Posterior vena cava (tissue), 2 donors: ENCODE results near the gene TBC1D22A. TPM values are rescaled to one million over a fixed set of nuclear protein-coding genes. Genes with fewer than 3 reads are reported as not detected.

ENCODE experiments used
- DNase-seq: peaks from one replicate; pipeline ENCODE4 v3.0.0-alpha.2; 2020; ENCODE audit warnings: low spot score
- intact Hi-C, 2 donors: fragments of 100-400 bp; cut with DNase I; formaldehyde crosslinking; loops; one replicate each; pipeline versions ENCODE4 v1.14.1 to v1.14.2; 2022 to 2023
- total RNA-seq, 2 donors: library from RNA; stranded (reverse); fragmentation: NEBNext Ultra II Directional; extraction: Animal tissue kit (Norgen Biotek cat#: 25700); gene quantifications; one replicate each; pipeline ENCODE4 v1.2.1, GENCODE V29; 2021
- donor health status: DM: yes; HTN: yes; CAD: no.
- donor health status: DM: yes; HTN: yes; CAD: no.

Gene TBC1D22A
- total RNA-seq, 2 donors from 2014 or later, result 19.3 to 21.7 TPM

DNA sequence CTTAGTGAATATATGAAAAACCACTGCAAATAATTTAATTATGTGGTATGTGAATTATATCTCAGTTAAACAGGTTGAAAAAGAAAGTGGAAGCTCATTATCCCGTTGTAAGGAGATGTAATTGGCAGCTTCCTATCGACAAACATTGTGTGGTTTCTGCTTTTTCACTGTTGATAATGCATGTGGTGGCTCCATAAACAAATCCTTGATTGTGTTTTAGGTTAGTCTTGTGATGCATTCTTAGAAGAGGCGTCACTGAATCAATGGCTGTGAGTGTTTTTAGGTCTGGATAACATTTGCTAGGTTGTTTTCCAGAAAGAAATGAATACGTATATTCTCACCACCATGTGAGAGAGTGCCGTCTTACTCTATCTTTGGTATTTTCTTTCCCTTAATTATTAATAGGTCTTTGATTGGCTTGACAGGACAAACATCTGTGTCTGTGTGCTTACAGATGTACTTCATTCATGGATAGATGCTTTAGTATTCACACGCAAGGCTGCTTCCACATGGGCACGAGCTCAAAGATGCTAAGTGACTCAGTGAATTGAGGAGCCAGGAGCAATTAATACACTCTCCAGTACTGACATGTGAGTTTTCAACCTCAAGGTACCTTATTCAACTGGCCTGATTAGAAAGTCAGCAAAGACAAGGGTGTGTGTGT is 166.7 kb downstream of the TBC1D22A start:
- no peak for DNase-seq
- intact Hi-C loops, result no loop called here

- DNase-seq, result no peak
- intact Hi-C loops, result no loop called here
Measured at GRCh38 chr22:46929710-46930204, 167.3 kb downstream of the TBC1D22A start.

DNA sequence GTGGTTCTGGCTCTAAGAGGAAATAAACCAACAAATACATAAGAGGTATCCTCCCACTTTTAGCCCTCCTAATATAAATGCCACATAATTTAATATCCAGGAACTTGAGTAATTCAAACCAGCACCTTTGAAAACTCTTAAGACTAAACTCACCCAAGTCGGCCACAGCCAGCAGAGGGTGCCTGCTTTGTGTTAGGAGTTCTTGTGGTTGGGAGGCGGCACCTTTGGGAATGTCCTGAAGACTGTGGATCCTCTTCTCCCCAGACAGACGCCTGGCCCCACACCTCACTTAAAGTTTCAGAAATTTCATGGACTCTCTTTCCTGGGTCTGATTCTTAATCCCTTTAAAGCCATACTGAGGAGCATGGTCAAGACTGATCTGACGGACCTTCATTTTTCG is 169.0 kb downstream of the TBC1D22A start:
- DNase-seq, result no peak
- intact Hi-C loops, result no loop called here

- intact Hi-C loops, result no loop called here
- DNase-seq, result no peak
Measured at GRCh38 chr22:46931881-46932280, 169.4 kb downstream of the TBC1D22A start.

DNA sequence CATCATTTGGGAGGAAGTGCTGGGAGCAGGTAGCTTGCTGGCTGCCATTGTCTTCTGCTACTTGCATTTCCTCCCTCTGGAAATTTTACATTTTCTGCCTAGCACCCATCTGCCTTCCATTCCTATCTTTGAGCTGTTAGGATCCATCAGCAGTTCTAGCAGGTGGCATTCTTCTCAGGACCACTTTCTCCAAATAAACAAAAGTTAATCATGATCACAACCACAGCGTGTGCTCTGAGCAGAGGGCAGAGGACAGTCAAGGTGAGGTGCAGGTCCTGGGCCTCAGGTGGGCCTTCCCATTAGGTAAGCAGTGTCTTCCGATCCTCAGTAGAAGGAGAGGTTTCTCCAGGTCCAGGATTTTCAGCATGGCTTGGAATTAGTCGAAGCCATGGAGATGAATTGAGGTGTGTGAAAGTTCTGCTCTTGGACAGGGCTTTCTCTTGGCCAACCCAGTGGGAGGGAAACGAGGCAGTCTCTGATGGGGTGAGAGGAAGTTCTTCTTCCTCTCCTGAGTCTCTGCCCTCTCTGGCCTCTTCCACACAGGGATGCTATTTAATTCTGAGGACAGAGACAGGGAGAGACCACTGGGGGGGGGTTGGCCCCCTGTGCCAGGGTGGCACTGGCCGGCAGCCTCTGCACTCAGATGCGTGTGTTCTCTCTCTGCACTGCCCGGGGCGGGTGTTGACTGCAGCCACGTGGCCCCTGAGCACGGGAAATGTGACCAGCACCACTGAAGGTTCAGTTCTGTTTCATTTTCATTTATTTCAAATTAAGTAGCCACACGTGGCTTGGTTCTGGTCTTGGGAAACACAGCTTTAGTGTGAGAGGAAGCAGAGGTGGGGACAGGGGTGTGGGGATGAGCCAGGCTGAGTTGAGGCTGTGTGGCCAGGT is 170.8 kb downstream of the TBC1D22A start:
- no peak for DNase-seq
- intact Hi-C loops, result no loop called here

- intact Hi-C loops, result no loop called here
- no peak for DNase-seq
Measured at GRCh38 chr22:46934172-46934745, 171.8 kb downstream of the TBC1D22A start.

DNA sequence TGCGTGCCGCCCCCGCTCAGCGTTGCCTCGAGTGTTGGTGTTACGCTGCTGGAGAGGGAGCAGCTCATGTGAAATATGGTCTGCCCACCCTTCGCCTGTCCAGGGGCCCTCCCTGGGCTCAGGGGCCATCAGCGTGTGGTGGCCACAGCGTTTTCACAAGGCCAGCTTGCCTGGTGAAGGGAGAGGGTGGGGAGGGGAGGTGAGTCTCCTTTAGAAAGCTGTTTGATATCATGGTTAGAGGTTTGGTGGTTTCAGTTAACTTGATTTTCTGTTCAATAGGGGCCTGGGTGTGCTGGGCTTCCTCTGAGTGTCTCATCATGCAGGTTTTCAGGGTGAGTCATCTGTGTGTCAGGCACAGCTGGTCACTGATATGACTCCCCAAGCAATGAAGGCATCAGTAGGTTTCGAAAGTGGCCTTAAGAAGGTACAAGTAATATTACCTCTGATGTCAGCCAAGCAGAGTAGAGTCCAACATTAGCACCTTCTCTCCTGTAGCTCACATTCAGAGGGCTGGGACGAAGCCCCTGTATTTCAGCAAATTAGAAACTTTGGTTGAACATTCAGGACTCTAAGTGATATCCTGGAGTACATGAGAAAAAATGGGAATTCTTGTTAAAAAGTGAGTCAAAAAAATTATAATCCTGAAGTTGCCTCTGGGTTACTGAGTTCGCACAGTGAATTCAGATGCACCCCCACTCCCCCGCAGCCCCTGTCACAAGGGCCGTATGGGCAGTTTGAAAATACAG is 172.5 kb downstream of the TBC1D22A start:
- intact Hi-C loops, result no loop called here

GRCh38 chr22:46935506-46936377 is 173.3 kb downstream of the TBC1D22A start:
- DNase-seq, result no peak
- intact Hi-C loops, result no loop called here

More for the DNA sequence above, 172.5 kb downstream of the TBC1D22A start:
- no peak for DNase-seq

- no peak for DNase-seq
- intact Hi-C loops, result no loop called here
Measured at GRCh38 chr22:46936378-46936903, 174.0 kb downstream of the TBC1D22A start.

DNA sequence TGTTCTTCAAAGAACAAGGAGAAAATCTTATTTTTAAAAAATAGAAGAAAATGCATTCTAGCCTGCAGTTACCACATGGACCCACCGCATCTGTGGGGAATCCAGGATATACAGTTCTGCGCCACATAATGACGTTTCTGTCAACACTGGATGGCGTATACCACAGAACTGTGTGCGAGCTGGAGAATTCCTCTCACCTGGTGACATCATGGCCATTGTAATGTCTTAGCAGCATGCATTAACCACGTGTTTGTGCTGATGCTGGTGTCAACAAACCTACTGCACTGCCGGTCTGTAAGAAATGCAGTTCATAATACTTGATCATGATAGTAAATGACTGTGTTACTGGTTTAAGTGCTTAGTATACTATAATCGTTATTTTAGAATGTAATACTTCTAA is 174.7 kb downstream of the TBC1D22A start:
- intact Hi-C loops, result no loop called here

GRCh38 chr22:46937939-46938338 is 175.5 kb downstream of the TBC1D22A start:
- DNase-seq, result no peak
- intact Hi-C loops, result no loop called here

More for the DNA sequence above, 174.7 kb downstream of the TBC1D22A start:
- DNase-seq, result no peak

GRCh38 chr22:46941968-46942798 is 179.7 kb downstream of the TBC1D22A start:
- no peak for DNase-seq
- intact Hi-C loops, result no loop called here

DNA sequence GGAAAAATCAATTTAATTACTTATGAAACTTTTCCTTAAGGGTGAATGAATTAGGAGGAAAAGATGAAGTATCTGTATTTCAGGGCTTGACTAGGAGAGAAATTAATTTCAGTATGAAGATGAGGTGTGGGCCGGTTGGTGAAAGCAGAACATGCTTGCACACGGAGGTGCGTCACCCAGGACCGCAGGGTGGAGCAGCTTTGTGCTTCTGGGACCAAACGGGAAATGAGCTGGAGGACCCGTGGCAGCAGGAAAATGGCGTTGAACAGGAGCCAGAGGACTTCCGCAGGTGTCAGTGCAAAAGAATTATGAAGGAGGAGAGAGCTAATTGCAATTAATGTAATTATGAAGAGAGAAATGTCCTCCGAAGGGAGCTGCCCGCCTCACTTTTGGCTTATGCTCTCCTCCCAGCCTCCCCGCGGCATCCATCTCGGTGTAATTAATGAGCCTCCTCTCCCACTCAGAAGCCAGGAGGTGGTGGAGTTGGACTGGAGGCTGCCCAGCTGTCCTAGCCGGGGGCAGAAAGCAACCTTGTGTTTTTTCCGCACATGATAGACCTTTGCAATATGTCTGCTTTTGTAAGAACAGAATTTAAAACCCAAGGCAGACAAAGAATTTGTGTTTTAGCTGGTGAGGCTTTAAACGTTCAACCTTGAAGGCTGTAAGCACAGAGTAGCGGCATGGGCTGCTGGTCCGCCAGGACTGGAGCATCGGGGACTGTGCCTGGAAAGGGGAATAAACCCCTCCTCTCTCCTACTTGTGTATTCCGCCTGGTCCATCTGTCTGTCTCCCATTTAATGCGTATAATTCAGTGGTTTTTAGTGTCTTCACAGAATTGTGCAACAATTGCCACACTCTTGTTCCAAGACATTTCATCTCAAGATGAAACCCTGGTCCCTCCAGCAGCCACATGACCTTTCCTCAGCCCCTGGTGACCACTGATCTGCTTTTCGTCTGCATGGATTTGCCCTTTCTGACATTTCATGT is 180.6 kb downstream of the TBC1D22A start:
- DNase-seq, result no peak
- intact Hi-C loops, result no loop called here

GRCh38 chr22:46945481-46945880 is 183.0 kb downstream of the TBC1D22A start:
- intact Hi-C loops, result no loop called here
- DNase-seq, result no peak

DNA sequence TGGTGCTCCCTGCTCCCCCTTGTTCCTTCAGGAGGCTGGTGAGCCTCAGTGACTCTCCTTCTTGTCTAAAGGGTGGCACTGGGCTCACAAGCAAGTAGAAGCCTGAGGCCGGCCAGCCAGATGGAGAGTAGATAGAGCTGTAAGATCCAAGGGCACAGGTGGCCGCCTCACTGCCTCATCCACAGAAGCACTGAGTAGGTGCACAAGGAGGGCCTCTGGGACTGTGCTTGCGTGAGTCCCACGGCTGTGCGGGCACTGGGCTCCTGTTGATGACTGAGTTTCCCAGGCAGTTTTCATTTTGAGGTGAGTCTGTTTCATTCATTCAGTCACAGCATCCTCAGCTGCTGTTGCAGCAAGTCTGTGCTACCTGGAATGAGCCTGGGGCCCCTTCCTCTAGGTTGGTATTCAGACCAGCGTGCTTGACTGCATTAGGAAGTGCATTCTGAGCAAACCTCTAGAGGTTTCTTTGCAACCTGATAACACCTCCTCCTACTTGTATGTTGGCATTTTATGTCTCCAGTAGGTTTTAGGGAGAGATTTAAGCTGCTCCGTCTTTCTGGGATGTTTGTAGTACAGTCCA is 184.0 kb downstream of the TBC1D22A start:
- DNase-seq, result no peak
- intact Hi-C loops, result no loop called here
